ENCODE measurements around the gene RPS6KA5. TPM values are rescaled to one million over a fixed set of nuclear protein-coding genes. Genes with fewer than 3 reads are reported as not detected.
"Not testable (repeated sequence)": the region's sequence is repeated elsewhere in the genome, so short reads cannot be mapped to it uniquely, and the experiment has no call there.

RPS6KA5 gene
- total RNA-seq, 8 experiments from 2014 or later, result 2.5 to 25.2 (median 5.8) TPM

GRCh38 chr14:90886297-90886815 lies 174.1 kb downstream of the RPS6KA5 start:
- no peak overlapping the region for H3K4me3 ChIP-seq
- ATAC-seq (replicated peaks in 6 of 8), result no peak
- no peak overlapping the region for H3K27ac ChIP-seq
- H3K4me1 ChIP-seq (replicated peaks in 1 of 2), result peaks cover 0 to 16% of the 10 kb centered on the region in 2 donors
- 53 to 100% (median 90%) methylated on average over 1 to 7 of the region's 7 CpGs; no CpG with 5 or more reads in 1 of the 10 experiments for WGBS, 10 experiments
- in situ Hi-C loops (cut with MboI; ENCODE audit: low pct_unique_long_range_greater_than_20kb in 2 of 9, low sequenced_read_pairs in 9 of 9, unreplicated experiment in 9 of 9), result no loop called here

- no peak overlapping the region for H3K27ac ChIP-seq
- WGBS, 10 experiments, result 46 to 100% (median 76%) methylated on average over 1 to 2 of the region's 2 CpGs; no CpG with 5 or more reads in 1 of the 10 experiments
Measured at GRCh38 chr14:90883782-90884181, 176.7 kb downstream of the RPS6KA5 start.

GRCh38 chr14:90883197-90883596 lies 177.2 kb downstream of the RPS6KA5 start:
- Histone ChIP-seq H3K4me3 (no peak overlapping the region), H3K4me1 (replicated peaks in 1 of 2) (no peaks in the 10 kb centered on the region), H3K27ac (no peak overlapping the region)
- ATAC-seq (replicated peaks in 6 of 8), result no peak
- 85 to 100% (median 94%) methylated on average over 1 to 2 of the region's 2 CpGs; no CpG with 5 or more reads in 1 of the 10 experiments for WGBS, 10 experiments
- in situ Hi-C loops (cut with MboI; ENCODE audit: low pct_unique_long_range_greater_than_20kb in 2 of 9, low sequenced_read_pairs in 9 of 9, unreplicated experiment in 9 of 9), result no loop called here

More at GRCh38 chr14:90883782-90884181, 176.7 kb downstream of the RPS6KA5 start:
- Histone ChIP-seq H3K4me1 (replicated peaks in 1 of 2) (no peaks in the 10 kb centered on the region), H3K4me3 (no peak overlapping the region)
- no peak for ATAC-seq (replicated peaks in 6 of 8)
- in situ Hi-C loops (cut with MboI; ENCODE audit: low pct_unique_long_range_greater_than_20kb in 2 of 9, low sequenced_read_pairs in 9 of 9, unreplicated experiment in 9 of 9), result no loop called here

- in situ Hi-C loops (cut with MboI; ENCODE audit: low pct_unique_long_range_greater_than_20kb in 2 of 9, low sequenced_read_pairs in 9 of 9, unreplicated experiment in 9 of 9), result no loop called here
- H3K4me1 ChIP-seq (replicated peaks in 1 of 2), result no peaks in the 10 kb centered on the region
- 72 to 100% (median 92%) methylated on average over 1 to 2 of the region's 2 CpGs for WGBS, 10 experiments
- no peak overlapping the region for H3K4me3 ChIP-seq
- H3K27ac ChIP-seq, result no peak overlapping the region
- ATAC-seq (replicated peaks in 6 of 8), result no peak
Measured at GRCh38 chr14:90880282-90880681, 180.2 kb downstream of the RPS6KA5 start.

DNA sequence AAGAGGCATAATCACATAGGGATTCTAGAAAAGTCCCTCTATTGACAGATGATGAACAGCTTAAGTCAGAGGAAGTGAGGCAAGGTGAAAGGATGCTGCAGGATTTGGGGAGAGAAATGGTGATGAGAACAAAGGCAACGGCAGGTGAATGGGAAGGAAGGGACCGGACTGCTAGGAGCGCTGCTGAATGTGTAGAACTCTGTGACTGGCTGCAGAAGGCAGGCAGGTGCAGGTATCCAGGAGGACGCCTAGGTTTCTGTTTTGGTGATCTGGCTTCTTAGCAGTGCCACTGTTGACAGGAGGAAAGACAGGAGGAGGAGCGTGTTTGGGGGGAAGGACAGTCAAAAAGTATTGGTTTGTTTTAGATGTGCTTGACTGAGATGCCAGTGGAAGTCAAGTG lies 185.8 kb downstream of the RPS6KA5 start:
- Histone ChIP-seq H3K4me1 (replicated peaks in 1 of 2) (no peaks in the 10 kb centered on the region), H3K4me3 (no peak overlapping the region), H3K27ac (no peak overlapping the region)
- in situ Hi-C loops (cut with MboI; ENCODE audit: low pct_unique_long_range_greater_than_20kb in 2 of 9, low sequenced_read_pairs in 9 of 9, unreplicated experiment in 9 of 9), result no loop called here
- no peak for ATAC-seq (replicated peaks in 6 of 8)
- 37 to 100% (median 84%) methylated on average over 2 to 5 of the region's 5 CpGs; no CpG with 5 or more reads in 1 of the 10 experiments for WGBS, 10 experiments

GRCh38 chr14:90871605-90872233 lies 188.7 kb downstream of the RPS6KA5 start:
- no peak overlapping the region for H3K27ac ChIP-seq
- no peaks in the 10 kb centered on the region for H3K4me1 ChIP-seq (replicated peaks in 1 of 2)
- no peak overlapping the region for H3K4me3 ChIP-seq
- peak in 6 of 8 experiments; percentile 18 to 93 (median 45) for ATAC-seq (replicated peaks in 6 of 8)
- 40 to 97% (median 85%) methylated on average over 1 to 8 of the region's 9 CpGs for WGBS, 10 experiments
- in situ Hi-C loops (cut with MboI; ENCODE audit: low pct_unique_long_range_greater_than_20kb in 2 of 9, low sequenced_read_pairs in 9 of 9, unreplicated experiment in 9 of 9), result no loop called here

DNA sequence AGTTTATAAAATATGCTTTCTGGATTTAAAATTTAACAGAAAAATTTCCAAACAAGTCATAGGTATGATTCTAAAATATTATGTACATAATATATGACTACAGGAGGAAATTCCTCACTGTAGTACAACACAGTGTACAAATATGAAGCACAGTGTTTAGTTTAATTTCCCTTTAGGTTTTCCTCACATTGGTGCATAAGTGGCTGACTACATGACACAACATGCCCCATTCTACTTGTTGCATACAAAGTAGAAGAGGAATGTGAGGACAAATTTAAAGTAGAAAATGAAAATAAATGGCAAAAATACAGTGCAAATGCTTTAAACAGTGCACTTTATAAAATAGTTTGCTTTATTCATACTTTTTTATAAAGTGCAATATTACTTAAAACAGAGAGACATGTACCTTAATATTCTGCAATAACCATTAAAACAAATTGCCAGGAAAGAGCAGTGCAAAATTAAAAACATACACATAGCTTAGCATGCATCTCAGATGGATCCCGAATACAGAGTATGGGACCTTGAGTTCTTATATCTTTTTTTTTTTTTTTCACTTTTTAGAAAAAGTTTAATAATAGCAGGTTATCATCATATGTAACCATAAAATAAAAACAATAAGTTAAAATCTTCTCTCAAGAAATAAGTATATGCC lies 189.4 kb downstream of the RPS6KA5 start:
- no peak overlapping the region for H3K4me3 ChIP-seq
- in situ Hi-C loops (cut with MboI; ENCODE audit: low pct_unique_long_range_greater_than_20kb in 2 of 9, low sequenced_read_pairs in 9 of 9, unreplicated experiment in 9 of 9), result no loop called here
- H3K4me1 ChIP-seq (replicated peaks in 1 of 2), result no peaks in the 10 kb centered on the region
- WGBS, 10 experiments, result 25 to 100% (median 86%) methylated on average over 1 of the region's 1 CpG
- H3K27ac ChIP-seq, result no peak overlapping the region
- ATAC-seq (replicated peaks in 6 of 8), result peak in 2 of 8 experiments; percentile 37 to 41

DNA sequence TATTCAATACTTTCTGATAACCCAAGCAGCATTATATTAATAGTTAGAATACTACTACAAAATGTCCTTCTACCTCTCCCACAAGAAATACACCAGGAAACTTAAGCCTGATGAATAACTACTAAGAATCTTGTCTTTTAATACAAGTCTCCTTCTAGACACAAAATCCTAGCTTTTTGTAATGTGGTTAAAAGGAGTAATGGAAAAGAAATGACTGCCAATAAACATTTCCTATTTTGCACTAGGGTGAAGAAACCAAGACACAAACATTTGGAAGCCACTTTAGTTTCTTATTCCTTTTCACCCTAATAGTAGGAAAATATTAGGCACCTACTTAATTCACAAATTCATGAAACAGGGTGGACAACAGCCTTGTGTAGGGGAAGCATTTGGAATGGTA lies 192.9 kb downstream of the RPS6KA5 start:
- ATAC-seq (replicated peaks in 6 of 8), result no peak

DNA sequence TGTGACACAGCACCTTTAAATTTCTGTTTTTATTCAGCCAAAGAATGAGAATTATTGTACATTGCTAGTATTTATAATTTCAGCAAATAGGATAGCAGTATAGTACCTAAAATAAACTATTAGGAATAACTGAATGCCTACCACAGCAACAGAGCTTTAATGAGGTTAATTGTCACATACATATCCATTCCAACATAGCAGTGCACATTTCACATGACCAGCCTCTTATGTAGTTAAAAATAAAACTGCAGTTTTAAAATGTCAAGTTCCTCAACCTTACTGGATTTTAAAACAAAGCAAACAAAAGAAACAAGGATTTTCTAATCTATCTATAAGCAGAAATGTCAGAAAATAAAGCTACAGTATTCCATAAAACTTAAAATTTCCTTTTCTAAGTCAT lies 193.6 kb downstream of the RPS6KA5 start:
- ATAC-seq (replicated peaks in 6 of 8), result no peak
- Histone ChIP-seq H3K27ac (no peak overlapping the region), H3K4me3 (no peak overlapping the region), H3K4me1 (replicated peaks in 1 of 2) (no peaks in the 10 kb centered on the region)
- in situ Hi-C loops (cut with MboI; ENCODE audit: low pct_unique_long_range_greater_than_20kb in 2 of 9, low sequenced_read_pairs in 9 of 9, unreplicated experiment in 9 of 9), result no loop called here

More for the DNA sequence above, 192.9 kb downstream of the RPS6KA5 start:
- in situ Hi-C loops (cut with MboI; ENCODE audit: low pct_unique_long_range_greater_than_20kb in 2 of 9, low sequenced_read_pairs in 9 of 9, unreplicated experiment in 9 of 9), result no loop called here
- Histone ChIP-seq H3K27ac (no peak overlapping the region), H3K4me3 (no peak overlapping the region), H3K4me1 (replicated peaks in 1 of 2) (no peaks in the 10 kb centered on the region)

DNA sequence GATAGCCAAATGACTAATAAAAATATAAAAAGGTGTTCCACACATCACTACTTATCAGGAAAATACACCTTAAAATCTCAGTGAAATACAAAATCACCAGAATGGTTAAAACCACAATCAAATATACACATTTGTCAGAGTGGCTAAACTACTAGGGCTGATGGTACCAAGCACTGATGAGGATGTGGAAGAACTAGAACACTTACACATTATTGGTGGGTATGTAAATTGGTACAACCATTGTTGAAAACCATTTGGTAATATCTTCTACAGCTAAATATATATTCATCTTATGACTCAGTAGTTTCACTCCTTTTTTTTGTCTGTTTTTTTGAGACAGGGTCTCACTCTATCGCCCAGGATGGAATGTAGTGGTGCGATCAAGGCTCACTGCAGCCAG lies 195.7 kb downstream of the RPS6KA5 start:
- Histone ChIP-seq H3K4me3 (no peak overlapping the region), H3K4me1 (replicated peaks in 1 of 2) (no peaks in the 10 kb centered on the region), H3K27ac (no peak overlapping the region)
- in situ Hi-C loops (cut with MboI; ENCODE audit: low pct_unique_long_range_greater_than_20kb in 2 of 9, low sequenced_read_pairs in 9 of 9, unreplicated experiment in 9 of 9), result no loop called here
- ATAC-seq (replicated peaks in 6 of 8), result no peak
- 81 to 100% (median 100%) methylated on average over 1 to 2 of the region's 2 CpGs for WGBS, 10 experiments

DNA sequence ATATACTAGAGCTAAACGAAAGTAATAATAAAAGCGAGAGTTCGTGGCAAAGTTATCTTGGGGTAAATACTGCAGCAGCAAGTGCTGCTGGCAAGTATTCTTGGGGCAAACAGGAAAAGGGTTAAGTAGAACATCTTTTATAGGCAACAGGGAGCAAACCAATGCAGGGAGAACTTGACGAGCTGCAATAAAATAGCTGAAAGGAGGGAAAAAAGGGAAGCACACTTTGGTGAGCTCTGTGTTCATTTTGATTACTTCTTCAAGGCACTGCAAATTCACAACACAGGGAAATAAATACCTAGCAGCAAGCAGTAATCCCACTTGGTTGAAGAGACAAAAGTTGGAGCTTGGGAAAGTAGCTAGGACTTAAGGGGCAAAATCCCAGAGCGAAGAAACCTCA lies 201.9 kb downstream of the RPS6KA5 start:
- Histone ChIP-seq H3K4me1 (replicated peaks in 1 of 2) (no peaks in the 10 kb centered on the region), H3K4me3 (no peak overlapping the region), H3K27ac (no peak overlapping the region)
- WGBS, 10 experiments, result 71 to 93% (median 82%) methylated on average over 3 to 5 of the region's 5 CpGs; no CpG with 5 or more reads in 1 of the 10 experiments
- no peak for ATAC-seq (replicated peaks in 6 of 8)
- in situ Hi-C loops (cut with MboI; ENCODE audit: low pct_unique_long_range_greater_than_20kb in 2 of 9, low sequenced_read_pairs in 9 of 9, unreplicated experiment in 9 of 9), result no loop called here

DNA sequence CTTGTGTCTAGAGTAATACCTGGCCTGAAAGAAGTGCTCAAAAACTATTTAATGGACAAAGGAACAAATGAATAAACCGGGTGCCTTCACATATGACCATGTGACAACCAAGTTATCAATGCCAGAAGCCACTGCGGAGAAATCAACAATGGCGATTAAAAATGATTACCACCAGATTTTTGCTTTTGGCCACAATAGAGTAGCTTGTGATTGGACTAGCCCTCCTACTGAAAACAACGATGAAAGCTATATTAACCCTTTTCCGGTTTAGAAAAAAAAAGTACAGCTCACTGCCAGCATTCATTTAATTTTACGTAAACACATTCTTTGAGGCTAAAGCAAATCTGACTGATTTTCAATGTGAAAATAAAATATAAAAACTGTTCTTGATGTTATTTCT lies 202.6 kb downstream of the RPS6KA5 start:
- in situ Hi-C loops (cut with MboI; ENCODE audit: low pct_unique_long_range_greater_than_20kb in 2 of 9, low sequenced_read_pairs in 9 of 9, unreplicated experiment in 9 of 9), result no loop called here
- WGBS, 10 experiments, result 43 to 100% (median 81%) methylated on average over 2 to 6 of the region's 6 CpGs
- no peak for ATAC-seq (replicated peaks in 6 of 8)
- no peak overlapping the region for H3K4me3 ChIP-seq
- no peak overlapping the region for H3K27ac ChIP-seq
- no peaks in the 10 kb centered on the region for H3K4me1 ChIP-seq (replicated peaks in 1 of 2)

DNA sequence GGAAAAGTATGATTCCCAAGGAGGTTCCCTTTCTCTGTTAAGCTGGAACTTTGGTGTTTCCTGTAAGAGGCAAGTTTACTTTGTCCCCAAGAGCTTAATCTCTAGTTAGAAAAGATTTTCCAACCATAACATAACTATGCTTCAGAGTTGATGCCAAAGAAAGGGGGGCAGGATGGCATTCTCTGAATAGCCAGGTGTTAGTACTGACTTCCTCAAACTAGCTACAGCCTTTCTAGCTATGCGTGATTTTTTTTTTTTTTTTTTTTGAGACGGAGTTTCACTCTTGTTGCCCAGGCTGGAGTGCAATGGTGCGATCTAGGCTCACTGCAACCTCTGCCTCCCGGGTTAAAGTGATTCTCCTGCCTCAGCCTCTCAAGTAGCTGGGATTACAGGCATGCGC lies 204.3 kb downstream of the RPS6KA5 start:
- H3K27ac ChIP-seq; ATAC-seq (replicated peaks in 6 of 8); in situ Hi-C loops (cut with MboI; ENCODE audit: low pct_unique_long_range_greater_than_20kb in 2 of 9, low sequenced_read_pairs in 9 of 9, unreplicated experiment in 9 of 9); H3K4me3 ChIP-seq; H3K4me1 ChIP-seq (replicated peaks in 1 of 2): not testable (repeated sequence)
- WGBS, 10 experiments, result 63 to 100% (median 90%) methylated on average over 1 to 4 of the region's 5 CpGs; no CpG with 5 or more reads in 5 of the 10 experiments

DNA sequence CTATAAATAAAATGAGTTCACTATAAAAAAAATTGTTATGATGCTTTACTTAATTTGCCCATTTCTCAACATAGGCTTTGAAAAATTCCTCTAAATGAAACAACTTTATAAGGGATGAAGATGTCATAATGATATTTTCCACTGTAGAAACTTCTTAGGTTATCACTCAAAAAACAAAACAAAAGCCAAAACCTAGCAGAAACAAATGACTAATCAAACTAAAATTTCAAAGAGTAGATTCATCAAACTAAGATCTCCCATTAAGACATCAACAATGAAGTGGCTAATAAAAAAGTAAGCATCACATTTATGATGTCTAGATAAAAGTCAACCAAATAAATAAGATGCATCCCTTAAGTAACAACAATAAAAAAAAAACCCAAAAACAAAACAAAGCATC lies 207.3 kb downstream of the RPS6KA5 start:
- Histone ChIP-seq H3K27ac (no peak overlapping the region), H3K4me3 (no peak overlapping the region), H3K4me1 (replicated peaks in 1 of 2) (no peaks in the 10 kb centered on the region)
- in situ Hi-C loops (cut with MboI; ENCODE audit: low pct_unique_long_range_greater_than_20kb in 2 of 9, low sequenced_read_pairs in 9 of 9, unreplicated experiment in 9 of 9), result no loop called here
- ATAC-seq (replicated peaks in 6 of 8), result no peak
